GM23248 (cell line): Measurements from ENCODE around the gene P2RX7. TPM values are rescaled to one million over a fixed set of nuclear protein-coding genes. Genes with fewer than 3 reads are reported as not detected.

Experiments
- DNase-seq: peaks from one replicate; pipeline ENCODE4 v3.0.0-alpha.2; 2015
- H2AFZ ChIP-seq: fragments of 200-600 bp; sonication (generic); 2 replicates; pipeline ENCODE4 v1.6.1; 2016; ENCODE audit warnings: antibody characterized with exemption
- H3F3A ChIP-seq: fragments of 200-600 bp; sonication (generic); 2 replicates; pipeline ENCODE4 v1.6.1; 2016; ENCODE audit warnings: mild to moderate bottlenecking, antibody characterized with exemption, mixed run types; ENCODE audit not compliant: insufficient read depth
- H3K27ac ChIP-seq: fragments of 200-600 bp; sonication (generic); 2 replicates; pipeline ENCODE4 v1.5.1; 2016; ENCODE audit warnings: mild to moderate bottlenecking
- H3K27me3 ChIP-seq: fragments of 200-600 bp; sonication (generic); replicated peaks from 2 replicates; pipeline ENCODE4 v1.6.1; 2016; ENCODE audit warnings: mild to moderate bottlenecking; ENCODE audit not compliant: insufficient read depth
- H3K36me3 ChIP-seq: fragments of 200-600 bp; sonication (generic); 2 replicates; pipeline ENCODE4 v1.6.1; 2016; ENCODE audit warnings: low read depth, mild to moderate bottlenecking
- H3K4me1 ChIP-seq: fragments of 200-600 bp; sonication (generic); 2 replicates; pipeline ENCODE4 v1.6.1; 2016; ENCODE audit warnings: mild to moderate bottlenecking; ENCODE audit not compliant: insufficient read depth
- H3K4me2 ChIP-seq: fragments of 200-600 bp; sonication (generic); one replicate; pipeline ENCODE4 v1.6.1; 2016; ENCODE audit warnings: mild to moderate bottlenecking; ENCODE audit not compliant: unreplicated experiment
- H3K4me3 ChIP-seq: fragments of 200-600 bp; sonication (generic); 2 replicates; pipeline ENCODE4 v1.5.1; 2016; ENCODE audit warnings: mild to moderate bottlenecking
- H3K79me2 ChIP-seq: fragments of 200-600 bp; sonication (generic); 2 replicates; pipeline ENCODE4 v1.6.1; 2016; ENCODE audit warnings: mild to moderate bottlenecking; ENCODE audit not compliant: insufficient read depth
- H3K9ac ChIP-seq: fragments of 200-600 bp; sonication (generic); 2 replicates; pipeline ENCODE4 v1.6.1; 2016; ENCODE audit warnings: mild to moderate bottlenecking
- H3K9me2 ChIP-seq: fragments of 200-600 bp; sonication (generic); 2 replicates; pipeline ENCODE4 v1.6.1; 2016; ENCODE audit warnings: mixed run types, mild to moderate bottlenecking, moderate library complexity; ENCODE audit not compliant: insufficient read depth
- H3K9me3 ChIP-seq: fragments of 200-600 bp; sonication (generic); one replicate; pipeline ENCODE4 v1.6.1; 2017; ENCODE audit warnings: low read depth
- H4K20me1 ChIP-seq: fragments of 200-600 bp; sonication (generic); 2 replicates; pipeline ENCODE4 v1.6.0; 2016; ENCODE audit not compliant: insufficient read depth
- EZH2 ChIP-seq: fragments of 200-600 bp; sonication (generic); IDR thresholded peaks from 2 replicates; pipeline ENCODE4 v1.6.1; 2018; ENCODE audit warnings: antibody characterized with exemption, mild to moderate bottlenecking; ENCODE audit not compliant: insufficient read depth, poor library complexity, severe bottlenecking
- EZH2phosphoT487 ChIP-seq: fragments of 200-600 bp; sonication (generic); IDR thresholded peaks from 2 replicates; pipeline ENCODE4 v1.6.1; 2018; ENCODE audit warnings: antibody characterized with exemption, moderate library complexity, mild to moderate bottlenecking, low read depth; ENCODE audit not compliant: insufficient read depth
- WGBS, 2 experiments: methylation state at CpG; one replicate each; pipeline ENCODE4 v1.1.6; 2015 to 2017; ENCODE audit warnings: low lambda C conversion rate in 2 of 2, low coverage in 1 of 2; ENCODE audit errors: missing lambda C conversion rate in 2 of 2; 5-methylcytosine and 5-hydroxymethylcytosine counted together
- in situ Hi-C: fragments of 300-500 bp; cut with MboI; formaldehyde crosslinking; loops from 2 replicates; pipeline ENCODE4 v1.15.0; 2020
- polyA plus RNA-seq: library from polyadenylated mRNA; unstranded; fragments of >200 nt; fragmentation: Nextera tagmentation; extraction: Ambion mirVana; gene quantifications from 2 replicates; pipeline ENCODE4 v1.2.1, GENCODE V29; 2016
- total RNA-seq: library from RNA; depleted of rRNA; stranded (reverse); fragments of >200 nt; shearing (Covaris generic); gene quantifications from 2 replicates; pipeline ENCODE4 v1.2.3, GENCODE V29; 2014

Gene P2RX7
- total and polyA plus RNA-seq, 2 experiments from 2014 or later = 0.53 to 0.54 TPM

- 82 to 83% methylated on average over 18 of the region's 18 CpGs for WGBS, 2 experiments
- Histone ChIP-seq H3K4me1 (peaks cover 8% of the 10 kb centered on the region), H3K36me3 (no peaks in the 10 kb centered on the region), H3F3A (peaks cover 11% of the 10 kb centered on the region), H3K4me2 (no peak overlapping the region), H3K4me3 (no peak overlapping the region), H3K9me3 (no peaks in the 10 kb centered on the region), H3K27ac (no peak overlapping the region), H3K9ac (no peak overlapping the region), H3K79me2 (no peaks in the 10 kb centered on the region), H3K27me3 (no peaks in the 10 kb centered on the region), H2AFZ (no peak overlapping the region), H3K9me2 (no peaks in the 10 kb centered on the region), H4K20me1 (no peaks in the 10 kb centered on the region)
- TF ChIP-seq EZH2 = no peak
- TF ChIP-seq EZH2phosphoT487 = no peak
- in situ Hi-C loops = no loop called here
- no peak for DNase-seq
Measured at GRCh38 chr12:121218588-121219352, 86.1 kb downstream of the P2RX7 start.

DNA sequence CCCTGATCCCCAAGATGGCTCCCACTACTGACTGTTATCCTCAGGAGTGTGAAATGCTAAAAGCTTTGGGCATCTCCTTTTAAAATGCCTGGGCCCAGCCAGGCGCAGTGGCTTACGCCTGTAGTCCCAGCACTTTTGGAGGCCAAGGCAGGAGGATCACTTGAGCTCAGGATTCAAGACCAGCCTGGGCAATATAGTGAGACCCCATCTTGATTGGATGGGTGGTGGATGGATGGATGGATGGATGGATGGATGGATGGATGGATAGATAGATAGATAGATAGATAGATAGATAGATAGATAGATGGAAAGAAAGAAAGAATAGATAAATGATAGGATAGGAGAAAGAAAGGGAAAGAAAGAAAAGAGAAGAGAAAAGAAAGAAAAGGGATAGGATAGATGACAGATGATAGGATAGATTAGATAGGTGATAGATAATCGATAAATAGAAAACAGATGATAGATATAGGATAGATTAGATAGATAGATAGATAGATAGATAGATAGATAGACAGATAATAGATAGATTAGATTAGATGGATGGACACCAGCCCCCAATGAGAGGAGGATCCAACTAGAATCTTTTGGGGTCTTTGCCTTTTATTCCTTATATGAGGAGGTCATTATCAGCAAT lies 86.8 kb downstream of the P2RX7 start:
- no peak overlapping the region for H3K4me2 ChIP-seq
- H3K36me3 ChIP-seq = no peaks in the 10 kb centered on the region
- H4K20me1 ChIP-seq = no peaks in the 10 kb centered on the region
- H3K27me3 ChIP-seq = no peaks in the 10 kb centered on the region
- no peak overlapping the region for H3K27ac ChIP-seq
- H3K4me3 ChIP-seq = no peak overlapping the region
- no peak overlapping the region for H3K9ac ChIP-seq
- H2AFZ ChIP-seq = no peak overlapping the region
- H3K9me3 ChIP-seq = no peaks in the 10 kb centered on the region
- no peaks in the 10 kb centered on the region for H3K9me2 ChIP-seq
- peaks cover 5% of the 10 kb centered on the region; the same call in 1 of the 2 replicates for H3F3A ChIP-seq
- in situ Hi-C loops = no loop called here
- DNase-seq = no peak
- TF ChIP-seq EZH2phosphoT487 (no peak), EZH2 (no peak)
- peaks cover 4% of the 10 kb centered on the region for H3K4me1 ChIP-seq
- no peaks in the 10 kb centered on the region for H3K79me2 ChIP-seq
- 89 to 99% methylated on average over 3 of the region's 3 CpGs for WGBS, 2 experiments

DNA sequence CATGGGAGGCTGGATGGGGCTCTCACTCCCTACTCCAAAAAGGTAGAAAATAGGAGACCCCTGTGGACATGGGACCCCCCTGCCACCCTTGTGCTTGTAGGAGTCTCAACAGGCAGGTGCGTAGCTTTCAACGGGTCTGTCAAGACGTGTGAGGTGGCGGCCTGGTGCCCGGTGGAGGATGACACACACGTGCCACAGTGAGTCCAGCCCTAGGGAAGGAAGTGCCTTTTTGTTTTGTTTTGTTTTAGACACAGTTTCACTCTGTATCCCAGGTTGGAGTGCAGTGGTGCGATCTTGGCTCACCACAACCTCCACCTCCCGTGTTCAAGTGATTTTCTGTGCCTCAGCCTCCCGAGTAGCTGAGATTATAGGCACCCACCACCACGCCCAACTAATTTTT lies 90.2 kb downstream of the P2RX7 start:
- no peaks in the 10 kb centered on the region for H3K4me1 ChIP-seq
- H3K9me2 ChIP-seq = no peaks in the 10 kb centered on the region
- H3K27me3 ChIP-seq = no peaks in the 10 kb centered on the region
- WGBS, 2 experiments = 96% methylated on average over 10 of the region's 10 CpGs
- H3K79me2 ChIP-seq = no peaks in the 10 kb centered on the region
- no peak overlapping the region for H3K9ac ChIP-seq
- H3K27ac ChIP-seq = no peak overlapping the region
- no peak overlapping the region for H3K4me2 ChIP-seq
- TF ChIP-seq EZH2 = no peak
- no peak for TF ChIP-seq EZH2phosphoT487
- no peaks in the 10 kb centered on the region for H3K9me3 ChIP-seq
- no peaks in the 10 kb centered on the region for H3F3A ChIP-seq
- DNase-seq = no peak
- in situ Hi-C loops = no loop called here
- no peak overlapping the region for H3K4me3 ChIP-seq
- no peak overlapping the region for H2AFZ ChIP-seq
- H3K36me3 ChIP-seq = no peaks in the 10 kb centered on the region
- H4K20me1 ChIP-seq = no peaks in the 10 kb centered on the region

GRCh38 chr12:121223292-121224285 lies 90.9 kb downstream of the P2RX7 start:
- no peak for DNase-seq
- Histone ChIP-seq H3K4me1 (no peaks in the 10 kb centered on the region), H3K36me3 (no peaks in the 10 kb centered on the region), H3K4me3 (no peak overlapping the region), H3K27ac (no peak overlapping the region), H2AFZ (no peak overlapping the region), H3K4me2 (no peak overlapping the region), H3K9ac (no peak overlapping the region), H3K9me2 (no peaks in the 10 kb centered on the region), H4K20me1 (no peaks in the 10 kb centered on the region), H3K9me3 (no peaks in the 10 kb centered on the region), H3K79me2 (no peaks in the 10 kb centered on the region), H3F3A (no peaks in the 10 kb centered on the region), H3K27me3 (no peaks in the 10 kb centered on the region)
- WGBS, 2 experiments = 90 to 92% methylated on average over 19 of the region's 19 CpGs
- in situ Hi-C loops = no loop called here
- TF ChIP-seq EZH2phosphoT487 = no peak
- no peak for TF ChIP-seq EZH2
